Measurements from ENCODE around the gene ZNF827. TPM values are rescaled to one million over a fixed set of nuclear protein-coding genes. Genes with fewer than 3 reads are reported as not detected.

The ZNF827 gene
- polyA plus RNA-seq, 12 donors: 13.0 to 73.9 (median 20.0) TPM

DNA sequence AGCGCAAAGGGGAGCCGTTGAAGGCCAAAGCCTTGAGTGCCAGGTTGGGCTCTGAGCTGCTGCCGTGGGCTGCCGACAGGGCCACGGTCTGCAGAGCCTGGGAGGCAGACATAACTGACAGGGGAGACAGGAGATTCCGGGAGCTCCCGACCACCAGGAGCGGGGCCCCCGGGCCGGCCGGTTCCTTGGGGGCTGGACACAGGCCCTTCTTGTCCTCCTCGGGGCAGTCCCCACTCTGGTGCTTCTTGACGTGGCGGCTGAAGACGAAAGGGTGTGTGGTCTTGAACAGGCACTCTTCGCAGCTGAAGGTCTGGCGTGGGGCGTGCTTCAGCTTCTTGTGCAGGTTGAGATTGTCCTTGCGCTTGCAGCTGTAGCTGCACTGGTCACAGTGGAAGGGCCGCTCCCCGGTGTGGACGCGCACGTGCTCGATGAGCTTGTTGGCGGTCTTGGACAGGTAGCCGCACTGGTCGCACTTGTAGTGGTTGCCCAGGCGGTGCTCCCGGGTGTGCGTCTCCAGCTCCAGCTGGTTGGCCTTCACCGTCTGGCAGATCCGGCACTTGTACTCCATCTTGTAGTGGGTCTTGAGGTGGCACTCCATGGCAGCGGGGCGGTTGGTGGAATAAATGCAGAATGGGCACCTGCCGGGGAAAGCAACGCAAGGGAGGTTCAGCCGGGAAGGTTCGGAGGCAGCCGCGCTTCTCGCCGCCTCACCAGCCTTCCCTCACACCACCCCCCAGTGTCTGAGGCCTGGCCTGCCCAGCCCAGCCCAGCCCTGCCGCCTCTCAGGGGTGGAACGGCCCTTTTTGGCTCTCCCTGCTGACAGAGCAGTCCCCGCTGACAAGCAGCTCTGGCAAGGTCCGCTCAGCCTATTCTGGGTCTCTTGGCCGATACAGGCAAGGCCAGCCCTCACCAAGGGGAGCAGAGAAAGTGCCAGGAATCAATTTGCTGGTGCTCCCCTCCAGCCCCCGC lies 177.4 kb downstream of the ZNF827 start:
- DNase-seq: no peak

DNA sequence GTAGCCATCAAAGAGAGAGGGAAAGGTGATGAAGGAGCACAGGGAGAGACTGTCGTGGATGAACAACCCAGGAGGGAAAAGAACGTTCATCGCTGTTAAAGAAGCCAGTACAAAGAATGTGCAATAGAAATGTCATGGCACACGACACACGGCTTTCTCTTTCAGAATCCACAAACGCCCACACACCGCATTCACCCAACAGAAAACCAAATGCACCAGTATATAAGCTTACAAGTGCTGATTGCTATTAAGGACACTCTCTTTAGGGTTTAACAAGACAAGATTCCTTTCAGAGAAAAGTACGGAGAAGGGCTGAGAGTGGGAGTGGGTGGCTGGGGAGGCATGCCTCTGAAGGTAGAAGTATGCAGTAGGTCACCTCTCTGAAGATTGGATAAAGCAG lies 178.4 kb downstream of the ZNF827 start:
- no peak for DNase-seq

DNA sequence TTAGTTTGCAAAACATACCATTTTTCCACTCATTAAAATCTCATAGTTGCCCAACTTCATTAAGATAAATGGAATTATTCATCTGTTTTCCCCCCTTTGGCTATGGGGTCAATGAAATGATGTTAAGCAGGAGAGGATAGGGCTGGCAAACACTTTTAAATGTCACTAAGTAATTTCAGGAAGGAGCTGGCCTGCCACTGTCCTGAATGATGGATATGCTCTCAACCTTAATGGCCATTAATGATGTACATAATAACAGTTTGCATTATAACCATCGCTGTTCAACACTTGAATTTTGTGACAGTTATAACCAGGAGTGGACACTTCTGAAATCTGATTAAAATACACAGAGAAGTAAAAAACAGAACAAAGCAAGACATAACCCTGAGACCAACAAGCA lies 181.4 kb downstream of the ZNF827 start:
- DNase-seq: no peak

DNA sequence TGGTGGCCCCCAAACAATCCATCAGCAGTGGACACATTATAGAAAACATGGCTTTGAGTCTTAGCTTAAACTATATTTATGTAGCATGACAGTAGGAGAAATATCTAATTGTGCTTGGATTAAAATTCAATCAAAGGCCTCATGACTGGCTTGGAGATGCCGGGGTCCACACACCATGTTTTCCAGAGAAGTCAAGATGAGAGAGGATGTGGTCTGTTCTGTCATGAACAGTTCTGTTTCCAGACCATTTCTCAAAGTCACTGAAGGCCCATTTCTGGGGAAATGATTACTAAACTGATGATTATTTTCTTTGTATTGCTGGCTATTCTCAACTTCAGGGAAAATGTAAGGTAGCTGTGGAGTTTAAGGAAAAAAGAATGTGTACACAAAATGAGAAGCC lies 182.4 kb downstream of the ZNF827 start:
- DNase-seq: no peak

DNA sequence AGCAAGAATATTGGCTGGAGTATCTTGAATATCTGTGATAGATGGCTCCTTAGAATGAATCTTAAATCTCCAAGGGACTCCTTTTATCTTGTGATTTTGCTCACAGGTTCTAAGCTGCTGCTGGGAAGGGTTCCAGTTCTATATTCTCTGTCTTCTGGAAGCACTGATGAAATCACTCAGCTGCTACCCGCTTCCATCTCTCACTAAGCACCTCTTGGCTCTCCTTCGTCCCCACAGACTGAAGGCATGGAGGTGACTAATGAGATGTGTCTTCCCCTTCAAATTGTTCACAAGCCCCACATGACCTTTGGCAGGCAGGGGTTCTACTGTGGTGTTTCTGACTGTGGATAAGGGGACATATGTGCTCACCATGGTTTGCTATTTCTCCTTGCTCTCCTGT lies 182.8 kb downstream of the ZNF827 start:
- no peak for DNase-seq

DNA sequence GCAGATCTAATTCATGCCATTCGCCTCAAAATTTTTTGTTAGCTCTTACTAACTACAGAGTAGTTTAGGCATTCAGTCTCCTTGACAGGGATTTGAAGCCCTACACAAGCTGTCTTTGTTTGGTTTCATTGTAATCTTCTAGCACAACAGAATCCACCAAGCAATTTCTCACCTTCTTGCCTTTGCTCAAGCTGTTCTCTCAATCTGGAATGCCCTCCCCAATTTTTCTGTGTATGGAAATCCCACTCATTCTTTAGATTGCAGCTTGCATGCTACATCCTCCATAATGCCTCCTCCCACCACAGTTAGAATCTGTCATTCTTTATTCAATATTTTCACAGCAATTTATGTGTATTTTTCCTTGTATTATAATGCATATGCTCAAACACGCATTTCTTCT lies 195.0 kb downstream of the ZNF827 start:
- no peak for DNase-seq

DNA sequence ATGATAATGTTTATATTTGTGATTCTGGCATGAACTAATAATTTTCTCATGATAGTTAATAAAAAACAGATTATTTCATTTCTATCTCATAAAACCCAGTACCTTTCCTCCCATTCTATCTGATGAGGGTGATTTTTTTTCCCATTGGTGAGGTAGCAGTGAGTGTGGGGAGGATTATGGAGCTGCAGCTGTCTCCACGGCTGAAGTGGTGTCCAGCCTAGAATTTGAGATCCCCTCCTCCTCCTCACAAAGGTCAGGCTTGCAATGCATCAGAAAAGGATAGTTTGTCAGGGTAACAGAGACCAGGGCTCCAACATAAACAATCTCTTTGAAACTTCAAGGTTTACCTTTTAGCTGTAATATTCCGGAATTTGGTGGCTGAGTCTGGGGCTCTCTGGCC lies 197.8 kb downstream of the ZNF827 start:
- no peak for DNase-seq

DNA sequence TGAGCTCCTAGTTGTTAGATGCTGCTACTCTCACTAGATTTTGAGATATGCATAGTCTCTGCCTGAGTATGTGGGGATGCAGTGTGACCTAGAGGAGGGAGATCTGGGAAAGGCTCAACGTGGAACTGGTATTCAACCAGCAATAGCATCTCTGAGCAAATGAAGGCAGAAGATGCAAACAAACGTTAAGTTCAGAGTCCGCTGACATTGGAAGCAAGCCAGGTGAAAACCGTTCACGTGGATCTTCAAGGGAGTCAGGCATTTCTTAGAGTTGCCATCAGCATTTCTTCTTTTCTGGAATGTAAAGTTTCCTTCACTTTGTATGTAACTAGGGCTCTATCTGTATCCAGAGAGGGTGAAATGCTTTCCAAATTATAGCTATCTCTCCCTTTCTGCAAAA lies 198.8 kb downstream of the ZNF827 start:
- DNase-seq: no peak

DNA sequence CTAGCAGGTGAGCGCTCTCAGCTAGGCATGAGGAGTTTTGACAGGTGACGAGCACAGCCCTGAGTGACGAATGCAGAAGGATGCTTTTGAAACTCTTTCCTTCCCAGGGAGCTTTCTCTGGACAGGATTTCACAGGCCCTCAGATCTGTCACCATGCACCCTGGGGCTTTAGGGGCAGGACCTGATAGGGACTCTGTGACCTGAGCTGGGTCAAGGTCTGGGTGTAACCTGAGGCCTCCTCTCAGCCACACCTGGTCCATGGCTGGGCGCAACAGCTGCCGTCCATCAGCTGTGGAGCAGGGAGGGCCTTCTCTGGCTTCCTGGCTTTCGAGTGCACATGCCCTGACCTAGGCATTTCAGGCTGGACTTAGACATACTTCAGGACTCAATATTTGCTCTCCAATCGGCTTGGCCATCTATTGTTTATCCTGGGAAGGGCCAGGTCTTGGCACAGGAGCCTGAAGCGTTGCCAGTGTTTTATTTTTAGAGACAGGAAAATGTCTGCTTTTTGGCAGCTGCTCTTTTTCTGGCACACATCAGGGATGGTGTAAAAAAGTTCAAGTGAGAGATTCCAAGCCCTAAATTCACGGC lies 202.3 kb downstream of the ZNF827 start:
- no peak for DNase-seq

DNA sequence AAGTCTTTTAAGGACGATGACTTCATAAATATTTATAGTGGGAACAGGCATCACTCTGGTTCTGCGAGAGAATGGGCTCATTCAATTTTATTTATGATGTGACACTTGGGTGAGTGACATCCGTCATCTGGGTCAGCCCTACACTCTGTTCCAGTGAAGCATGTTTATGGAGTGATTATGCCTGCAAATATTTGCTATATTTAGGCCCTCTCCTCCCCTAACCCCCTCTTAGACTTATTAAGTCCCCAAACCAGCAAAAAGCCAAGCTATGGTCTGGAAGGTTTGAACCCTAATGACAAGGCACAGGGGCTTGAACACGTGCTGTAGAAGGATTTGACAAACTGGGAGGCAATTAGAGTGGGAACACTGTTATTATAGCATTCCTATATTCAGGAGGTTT lies 202.8 kb downstream of the ZNF827 start:
- no peak for DNase-seq

DNA sequence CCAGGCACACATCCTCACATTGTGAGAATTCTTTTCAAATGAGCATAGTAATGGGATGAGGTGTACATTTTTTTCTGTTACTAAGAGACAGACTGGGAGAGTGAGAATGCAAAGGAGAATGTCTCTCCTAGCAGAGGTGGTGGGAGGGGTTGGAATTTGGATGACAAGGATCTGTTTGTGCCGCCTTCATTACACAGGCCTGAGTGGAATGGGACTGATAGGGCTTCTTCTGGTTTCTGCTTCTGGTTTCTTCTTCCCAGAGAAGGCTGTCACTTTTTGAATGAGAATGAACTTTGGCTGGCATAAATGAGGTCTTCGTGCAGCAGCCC lies 203.3 kb downstream of the ZNF827 start:
- no peak for DNase-seq

DNA sequence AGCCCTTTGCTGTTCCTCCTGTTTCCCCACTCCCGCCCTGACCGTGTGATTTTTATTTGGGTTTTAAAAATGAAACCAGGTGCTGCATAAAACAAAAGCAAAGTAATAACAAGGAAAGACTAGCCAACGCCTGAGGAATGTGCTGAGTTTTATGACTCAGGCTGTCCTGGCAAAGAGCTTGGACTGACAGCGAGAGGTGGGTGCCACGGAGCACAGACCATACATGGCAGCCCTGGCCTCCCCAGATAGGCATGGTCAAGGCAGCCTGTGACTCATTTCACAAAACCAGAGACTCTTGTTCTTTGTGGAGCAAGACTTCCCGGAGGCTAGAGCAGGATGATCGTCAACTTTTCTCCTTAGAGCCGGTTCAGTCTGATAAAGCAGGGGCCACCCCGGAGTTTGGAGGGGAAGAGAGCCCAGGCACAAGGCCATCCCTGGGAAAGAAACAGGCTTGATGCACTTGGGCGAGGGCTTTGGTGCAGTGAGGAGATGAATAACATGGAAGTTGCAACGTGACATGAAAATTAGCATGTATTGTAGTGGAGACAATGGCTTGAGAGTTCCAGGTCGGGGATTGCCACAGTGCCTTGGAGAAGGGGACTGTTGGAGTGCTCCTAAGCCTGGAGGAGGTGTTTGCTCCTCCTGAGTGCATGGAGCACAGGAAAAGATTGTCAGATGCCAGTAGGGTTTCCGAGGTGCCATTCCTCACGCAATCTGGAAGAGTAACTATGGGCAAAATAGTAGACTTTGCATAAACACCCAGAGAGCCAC lies 203.9 kb downstream of the ZNF827 start:
- DNase-seq: no peak

DNA sequence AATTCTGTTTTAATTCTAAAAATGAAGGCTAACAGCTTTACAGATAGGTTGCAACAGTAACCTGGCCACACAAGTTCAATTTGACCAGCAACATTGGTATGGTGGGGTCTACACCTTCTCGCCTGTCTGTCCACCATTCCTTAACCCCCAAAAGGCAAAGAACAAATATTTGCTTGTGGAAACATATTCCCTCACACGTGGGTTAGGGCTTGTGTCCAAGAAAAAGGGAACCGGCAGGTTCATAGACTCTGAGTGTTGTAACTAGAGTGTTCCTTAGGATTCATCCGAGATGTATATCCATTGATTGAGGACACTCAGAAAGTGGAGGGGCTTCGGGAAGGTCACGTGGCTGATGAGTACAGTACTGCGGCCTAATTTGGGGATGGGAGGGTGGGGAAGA lies 204.6 kb downstream of the ZNF827 start:
- DNase-seq: no peak

DNA sequence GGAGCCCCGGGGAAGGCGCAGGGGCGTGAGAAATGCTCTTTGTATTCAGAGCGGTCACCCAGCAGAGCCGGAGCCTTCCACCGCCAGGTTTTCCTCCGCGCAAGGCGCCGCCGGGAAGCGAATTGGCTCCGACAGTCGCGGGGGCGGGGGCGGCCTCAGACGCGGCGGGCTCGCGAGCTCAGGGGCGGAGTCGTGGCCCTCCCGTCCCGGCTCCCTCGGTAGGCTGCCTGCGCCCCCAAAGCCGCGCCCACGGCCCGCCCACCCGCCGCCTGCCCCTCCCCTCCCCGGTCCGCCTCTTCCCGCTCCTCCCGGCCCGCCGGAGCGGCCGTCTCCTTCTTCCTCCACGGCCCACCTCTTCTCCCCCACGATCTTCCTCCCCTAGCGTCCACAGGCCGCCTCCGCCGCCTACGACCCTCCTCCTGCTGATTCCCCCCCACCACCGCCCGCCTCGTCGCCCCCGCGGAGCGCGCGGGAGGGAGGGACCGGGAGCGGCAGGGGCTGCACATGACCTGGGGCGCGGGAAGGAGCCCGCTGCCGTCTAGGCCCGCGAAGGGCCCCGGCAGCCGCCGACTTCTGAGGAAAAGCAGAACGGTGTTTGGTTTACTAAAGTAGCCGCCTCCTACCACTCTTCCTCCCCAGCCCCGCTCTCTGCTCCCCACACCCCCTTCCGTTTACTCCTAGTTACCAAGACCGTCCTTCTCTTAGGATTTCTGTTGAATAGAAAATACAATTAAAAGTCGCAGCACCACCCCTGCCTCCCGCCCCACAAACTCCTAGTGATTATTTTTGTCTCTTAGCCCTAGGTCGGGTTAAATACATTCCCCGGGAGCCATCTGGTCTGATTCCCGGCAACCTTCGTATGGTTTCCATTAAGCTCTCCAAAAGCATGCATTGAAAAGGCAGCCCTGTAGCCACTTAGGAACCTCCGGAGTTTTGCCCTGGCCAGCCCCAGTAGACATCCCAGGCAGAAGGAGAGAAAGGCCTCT lies 205.4 kb downstream of the ZNF827 start:
- peak; percentile 94 for DNase-seq

DNA sequence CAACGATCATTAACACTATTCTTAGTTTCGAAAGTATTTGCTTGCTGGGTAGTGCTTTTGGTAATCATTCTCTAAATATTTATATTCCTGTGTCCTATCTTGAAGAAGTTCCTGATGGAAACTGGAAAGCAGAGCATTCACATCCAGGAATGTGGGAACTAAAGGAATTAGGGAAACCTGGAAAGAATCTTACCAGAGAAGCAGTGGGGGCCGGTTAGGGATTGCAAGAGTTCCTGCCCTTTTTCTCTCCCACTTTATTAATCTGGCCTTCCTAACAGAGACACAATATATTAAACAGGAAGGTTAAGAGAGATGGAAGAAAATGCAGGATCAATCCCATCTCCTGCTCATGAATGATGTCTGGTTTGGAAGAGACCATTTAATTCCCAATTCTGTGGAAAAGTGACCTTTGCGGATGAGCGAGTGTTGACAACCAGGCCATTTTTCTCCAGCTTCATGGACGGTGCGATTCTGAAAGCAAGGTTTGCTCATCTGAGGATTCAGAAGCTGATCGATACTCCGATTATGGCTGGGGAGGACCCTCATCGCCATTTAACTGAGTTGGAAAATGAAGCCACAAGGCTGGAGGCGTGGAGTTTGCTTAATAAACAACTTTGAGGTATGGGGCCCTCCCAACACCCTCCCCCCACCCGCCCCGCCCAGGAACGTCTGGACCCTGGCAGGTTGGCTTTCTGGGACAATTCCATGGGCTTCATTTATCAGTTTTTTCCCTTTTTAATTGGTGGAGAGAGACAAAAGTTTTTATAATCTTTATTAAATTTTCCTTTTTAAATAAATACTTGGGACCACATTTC lies 206.4 kb downstream of the ZNF827 start:
- DNase-seq: no peak

DNA sequence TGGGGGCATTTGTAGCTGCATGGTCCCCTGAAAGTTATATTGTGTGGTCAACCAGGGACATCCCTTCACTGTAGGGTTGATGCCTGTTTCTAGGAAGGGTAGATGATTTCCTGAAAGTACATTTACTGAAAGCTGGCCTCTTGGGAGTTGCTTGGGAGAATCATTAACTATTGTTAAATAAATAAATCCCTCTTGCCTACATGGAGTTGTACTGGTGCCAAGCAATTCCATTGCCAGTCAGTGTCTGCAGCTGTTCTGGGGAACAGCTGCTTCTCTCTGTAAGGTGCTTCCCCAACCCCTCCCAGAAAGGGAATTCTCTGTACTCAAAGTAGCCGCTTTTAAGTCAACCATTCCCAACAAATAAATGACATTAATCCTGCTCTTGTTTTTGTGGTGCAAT lies 207.6 kb downstream of the ZNF827 start:
- DNase-seq: no peak

DNA sequence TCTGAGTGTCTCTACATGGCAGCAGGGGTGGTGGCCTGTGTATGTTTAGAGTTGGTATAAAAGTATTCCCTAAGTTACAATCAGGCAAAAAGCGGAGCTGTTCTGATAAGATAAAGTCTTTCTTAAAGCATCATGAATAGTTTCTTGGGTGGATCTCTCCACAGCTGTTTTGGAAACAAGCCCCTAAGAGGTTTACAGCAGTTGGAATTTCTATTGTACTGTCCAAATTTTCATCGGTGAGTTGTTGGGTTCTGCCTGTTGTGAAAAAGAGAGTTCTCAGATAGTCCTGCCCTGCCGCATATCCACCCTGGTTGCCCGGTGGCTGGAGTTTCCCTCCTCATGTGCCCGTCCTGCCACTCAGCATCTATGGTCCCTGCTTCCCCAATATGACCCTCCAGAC lies 208.6 kb downstream of the ZNF827 start:
- DNase-seq: no peak

DNA sequence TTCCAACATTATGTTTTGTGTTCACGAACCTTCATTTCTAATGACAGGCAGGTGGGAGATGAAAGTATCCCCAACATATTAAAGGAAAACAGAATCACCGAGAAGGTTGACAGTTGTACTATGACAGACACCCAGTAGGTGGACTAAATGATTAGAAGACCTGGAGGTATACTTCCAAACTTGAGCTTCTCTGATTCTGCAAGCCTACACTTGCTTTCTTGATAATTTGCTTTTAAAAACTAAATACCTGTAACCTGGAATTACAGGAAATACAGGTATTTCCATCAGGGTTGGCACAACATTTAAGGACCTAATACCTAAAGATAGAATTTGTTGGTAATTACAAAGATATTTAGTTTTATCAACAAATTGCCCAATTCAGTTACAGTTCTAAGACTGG lies 215.3 kb downstream of the ZNF827 start:
- DNase-seq: no peak

DNA sequence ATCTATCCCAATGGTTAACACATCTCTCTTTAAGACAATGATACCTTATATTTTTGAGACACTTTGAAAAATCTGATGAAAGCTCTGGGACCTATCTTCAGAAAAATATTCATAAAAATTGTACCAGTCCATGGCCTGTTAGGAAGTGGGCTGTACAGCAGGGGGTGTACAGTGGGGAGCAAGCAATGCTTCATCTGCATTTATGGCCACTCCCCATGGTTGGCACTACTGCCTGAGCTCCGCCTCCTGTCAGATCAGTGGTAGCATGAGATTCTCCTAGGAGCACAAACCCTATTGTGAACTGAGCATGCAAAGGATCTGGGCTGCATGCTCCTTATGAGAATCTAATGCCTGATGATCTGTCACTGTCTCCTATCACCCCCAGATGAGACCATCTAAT lies 216.1 kb downstream of the ZNF827 start:
- no peak for DNase-seq

DNA sequence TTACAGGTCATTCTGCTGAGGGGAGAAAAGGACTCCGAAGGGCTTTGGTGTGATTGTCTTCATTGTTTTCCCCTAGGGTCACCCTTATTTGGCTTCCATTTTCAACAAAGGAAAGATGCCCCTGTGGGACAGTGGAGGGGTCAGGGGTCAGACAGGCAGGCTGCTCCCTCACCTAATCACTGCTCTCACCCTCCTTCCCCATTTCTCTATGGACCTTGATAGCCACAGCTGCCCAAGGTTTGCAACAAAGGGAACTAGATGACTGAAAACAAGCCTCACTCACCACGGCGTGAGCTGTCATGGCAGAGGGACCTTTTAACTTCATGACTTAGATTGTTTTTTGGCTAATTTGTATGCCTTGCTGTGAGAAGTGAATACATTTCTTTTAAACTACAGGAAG lies 218.0 kb downstream of the ZNF827 start:
- DNase-seq: no peak

Measured in muscle of arm (tissue), 12 donors.